Measurements from ENCODE around the gene CEP192.

Gene CEP192

DNA sequence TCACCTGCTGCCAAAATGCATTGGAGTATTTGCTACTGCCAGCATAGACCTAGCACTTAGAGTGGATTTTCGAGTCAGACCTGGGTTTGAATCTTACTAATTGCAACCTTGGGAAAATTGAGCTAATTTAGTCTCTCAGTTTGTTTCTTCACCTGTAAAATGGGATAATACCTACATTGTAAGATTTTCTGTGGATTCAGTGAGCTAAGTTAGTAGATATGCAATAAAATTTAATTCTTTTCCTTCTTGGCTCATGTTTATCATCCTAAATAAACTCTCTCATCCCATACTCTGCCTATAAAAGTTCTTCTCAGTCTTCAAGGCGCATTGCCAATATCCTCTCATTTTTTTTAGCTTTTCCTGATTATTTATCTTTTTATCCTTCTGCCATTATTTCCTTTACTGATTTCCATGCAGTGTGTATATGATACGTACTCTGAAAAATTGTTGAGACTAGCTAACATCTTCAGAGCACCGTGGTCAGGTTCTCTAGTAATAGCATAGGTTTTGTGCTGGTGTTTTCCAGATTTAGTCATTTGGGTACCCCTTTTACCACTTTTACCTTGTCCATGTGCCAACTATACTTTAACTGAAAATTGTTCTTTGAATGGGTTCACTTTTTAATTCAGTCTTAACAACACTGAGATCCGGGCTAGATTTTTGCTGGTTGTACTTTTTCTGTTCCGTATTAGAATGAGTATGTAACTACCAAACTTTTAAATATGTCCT lies 7.3 kb downstream of the CEP192 start:
- H3K27ac ChIP-seq = no peak overlapping the region

GRCh38 chr18:13003466-13003896 lies 12.3 kb downstream of the CEP192 start:
- TF ChIP-seq Cebpa-rat (IDR thresholded peaks at IDR 0.05) = no peak
- Histone ChIP-seq H3K4me1 (peaks cover 14 to 42% (median 28%) of the 10 kb centered on the region in 10 experiments), H3K9me3 (replicated peaks in 1 of 11) (no peaks in the 10 kb centered on the region), H3K27me3 (no peaks in the 10 kb centered on the region), H3K36me3 (peaks cover 42 to 93% (median 83%) of the 10 kb centered on the region in 11 experiments), H4K20me1 (peaks cover 15 to 72% (median 54%) of the 10 kb centered on the region in 11 experiments), H3K4me2 (peak overlapping the region in 2 of 11 experiments; percentile 35 to 70; a peak in 3 of 22 replicates), H3K9ac (no peak overlapping the region), H3K4me3 (no peak overlapping the region), H3K27ac (no peak overlapping the region)

More for the DNA sequence above, 7.3 kb downstream of the CEP192 start:
- no peak for TF ChIP-seq Cebpa-rat (IDR thresholded peaks at IDR 0.05)
- H3K4me1 ChIP-seq = peaks cover 1 to 19% (median 5%) of the 10 kb centered on the region in 10 experiments
- no peaks in the 10 kb centered on the region for H3K27me3 ChIP-seq
- H4K20me1 ChIP-seq = peaks cover 43 to 78% (median 63%) of the 10 kb centered on the region in 11 experiments; a peak in 21 of 22 replicates
- H3K4me3 ChIP-seq = no peak overlapping the region
- no peak overlapping the region for H3K4me2 ChIP-seq
- no peak overlapping the region for H3K9ac ChIP-seq
- H3K36me3 ChIP-seq = peaks cover 31 to 84% (median 50%) of the 10 kb centered on the region in 11 experiments
- no peaks in the 10 kb centered on the region for H3K9me3 ChIP-seq (replicated peaks in 1 of 11)

DNA sequence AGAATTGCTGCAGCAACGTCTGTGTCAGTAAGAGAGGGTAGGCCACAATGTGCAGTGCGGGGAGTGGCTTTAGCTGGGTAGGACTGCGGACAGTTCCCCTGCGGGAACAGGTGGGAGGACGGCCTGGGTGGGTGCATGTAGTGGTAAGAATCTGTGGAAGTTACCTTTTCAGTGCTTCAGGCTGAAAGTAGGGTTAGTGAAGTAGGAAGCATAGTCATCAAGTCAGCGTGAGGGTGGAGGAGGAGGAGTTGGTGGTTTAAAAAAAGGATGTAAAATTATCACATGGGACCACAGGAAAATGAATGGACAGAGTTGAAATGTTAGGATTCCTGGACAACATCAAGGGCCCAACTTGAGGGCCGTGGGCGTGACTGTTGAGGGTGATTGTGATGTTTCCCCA lies 13.2 kb downstream of the CEP192 start:
- H3K27me3 ChIP-seq = no peaks in the 10 kb centered on the region
- H3K27ac ChIP-seq = no peak overlapping the region
- H3K4me3 ChIP-seq = no peak overlapping the region
- peak overlapping the region in 4 of 11 experiments; percentile 10 to 70 (median 46); a peak in 6 of 22 replicates for H3K4me2 ChIP-seq
- no peak for TF ChIP-seq Cebpa-rat (IDR thresholded peaks at IDR 0.05)
- H3K36me3 ChIP-seq = peaks cover 49 to 93% (median 89%) of the 10 kb centered on the region in 11 experiments
- peaks cover 14 to 42% (median 28%) of the 10 kb centered on the region in 10 experiments for H3K4me1 ChIP-seq
- H4K20me1 ChIP-seq = peaks cover 13 to 63% (median 47%) of the 10 kb centered on the region in 11 experiments; a peak in 20 of 22 replicates
- H3K9me3 ChIP-seq (replicated peaks in 1 of 11) = no peaks in the 10 kb centered on the region
- H3K9ac ChIP-seq = no peak overlapping the region

- H3K36me3 ChIP-seq = peaks cover 50 to 93% (median 89%) of the 10 kb centered on the region in 11 experiments
- TF ChIP-seq Cebpa-rat (IDR thresholded peaks at IDR 0.05) = no peak
- H3K4me1 ChIP-seq = peaks cover 14 to 42% (median 28%) of the 10 kb centered on the region in 10 experiments
These were observed 14.1 kb downstream of the CEP192 start for GRCh38 chr18:13005289-13005688.

GRCh38 chr18:13006531-13007247 lies 15.5 kb downstream of the CEP192 start:
- TF ChIP-seq Cebpa-rat (IDR thresholded peaks at IDR 0.05) = no peak
- H3K27ac ChIP-seq = peak overlapping the region in 8 of 11 experiments; percentile 3 to 34 (median 18); a peak in 7 of 22 replicates
- H3K9me3 ChIP-seq (replicated peaks in 1 of 11) = no peaks in the 10 kb centered on the region

More at GRCh38 chr18:13005289-13005688, 14.1 kb downstream of the CEP192 start:
- H3K4me3 ChIP-seq = no peak overlapping the region
- no peaks in the 10 kb centered on the region for H3K27me3 ChIP-seq
- no peak overlapping the region for H3K27ac ChIP-seq
- H3K4me2 ChIP-seq = no peak overlapping the region
- peaks cover 9 to 57% (median 47%) of the 10 kb centered on the region in 11 experiments; a peak in 18 of 22 replicates for H4K20me1 ChIP-seq
- no peak overlapping the region for H3K9ac ChIP-seq
- no peaks in the 10 kb centered on the region for H3K9me3 ChIP-seq (replicated peaks in 1 of 11)

DNA sequence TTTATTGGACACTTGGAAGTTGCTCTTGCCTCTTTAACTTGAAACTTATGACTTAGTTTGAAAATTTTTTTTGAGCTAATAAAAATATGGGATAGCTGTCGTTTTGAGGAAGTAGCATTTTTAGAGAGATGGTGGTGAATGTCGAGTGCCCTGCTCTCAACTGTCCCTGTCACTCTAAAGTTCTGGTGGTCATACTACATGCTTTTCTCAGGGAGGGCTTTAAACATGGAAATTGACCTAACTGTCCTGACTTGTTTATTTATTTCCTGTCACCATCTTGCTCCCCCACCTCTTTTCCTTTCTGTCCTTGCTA lies 16.0 kb downstream of the CEP192 start:
- Histone ChIP-seq H3K36me3 (peaks cover 48 to 94% (median 90%) of the 10 kb centered on the region in 11 experiments), H3K4me3 (peak overlapping the region in 1 of 10 experiments; percentile 1; a peak in 1 of 20 replicates), H3K4me2 (peak overlapping the region; percentile 19 to 89 (median 60); a peak in 21 of 22 replicates), H3K4me1 (peaks cover 14 to 42% (median 28%) of the 10 kb centered on the region in 10 experiments), H4K20me1 (peaks cover 9 to 48% (median 37%) of the 10 kb centered on the region in 11 experiments; a peak in 18 of 22 replicates), H3K9ac (peak overlapping the region in 3 of 11 experiments; percentile 20 to 71 (median 47); a peak in 4 of 22 replicates), H3K27ac (peak overlapping the region in 4 of 11 experiments; percentile 3 to 34 (median 10); a peak in 4 of 22 replicates), H3K9me3 (replicated peaks in 1 of 11) (no peaks in the 10 kb centered on the region), H3K27me3 (no peaks in the 10 kb centered on the region)
- no peak for TF ChIP-seq Cebpa-rat (IDR thresholded peaks at IDR 0.05)

More at GRCh38 chr18:13006531-13007247, 15.5 kb downstream of the CEP192 start:
- Histone ChIP-seq H3K9ac (peak overlapping the region in 6 of 11 experiments; percentile 1 to 71 (median 21); a peak in 5 of 22 replicates), H3K4me1 (peaks cover 14 to 42% (median 28%) of the 10 kb centered on the region in 10 experiments), H3K27me3 (no peaks in the 10 kb centered on the region), H3K4me3 (peak overlapping the region in 1 of 10 experiments; percentile 1; a peak in 1 of 20 replicates), H3K4me2 (peak overlapping the region; percentile 19 to 89 (median 60)), H4K20me1 (peaks cover 9 to 48% (median 37%) of the 10 kb centered on the region in 11 experiments; a peak in 18 of 22 replicates), H3K36me3 (peaks cover 47 to 93% (median 89%) of the 10 kb centered on the region in 11 experiments)

GRCh38 chr18:13011719-13012118 lies 20.6 kb downstream of the CEP192 start:
- Histone ChIP-seq H4K20me1 (peaks cover 0 to 11% (median 4%) of the 10 kb centered on the region in 11 experiments; a peak in 11 of 22 replicates), H3K9me3 (replicated peaks in 1 of 11) (no peaks in the 10 kb centered on the region), H3K4me3 (no peak overlapping the region), H3K4me2 (no peak overlapping the region), H3K4me1 (peaks cover 7 to 14% (median 11%) of the 10 kb centered on the region in 10 experiments), H3K27me3 (no peaks in the 10 kb centered on the region), H3K36me3 (peaks cover 80 to 100% (median 94%) of the 10 kb centered on the region in 11 experiments), H3K9ac (no peak overlapping the region), H3K27ac (no peak overlapping the region)
- TF ChIP-seq Cebpa-rat (IDR thresholded peaks at IDR 0.05) = no peak

- Histone ChIP-seq H3K4me2 (no peak overlapping the region), H3K9ac (no peak overlapping the region), H3K9me3 (replicated peaks in 1 of 11) (no peaks in the 10 kb centered on the region), H3K27ac (no peak overlapping the region), H4K20me1 (peaks cover 0 to 5% (median 0%) of the 10 kb centered on the region in 11 experiments; a peak in 2 of 22 replicates), H3K4me1 (no peaks in the 10 kb centered on the region), H3K4me3 (no peak overlapping the region), H3K36me3 (peaks cover 95 to 100% (median 99%) of the 10 kb centered on the region in 11 experiments), H3K27me3 (no peaks in the 10 kb centered on the region)
- no peak for TF ChIP-seq Cebpa-rat (IDR thresholded peaks at IDR 0.05)
These were observed 23.1 kb downstream of the CEP192 start for GRCh38 chr18:13014232-13014631.

Measured in BLaER1 treated with 17β-estradiol and CSF1 and Interleukin-3, amounts not matched to agents 10 nM and 100 nM (cell line).